ENCODE results near the gene KRTAP2-1.
"Not testable (repeated sequence)": the region's sequence is repeated elsewhere in the genome, so short reads cannot be mapped to it uniquely, and the experiment has no call there.

Gene KRTAP2-1

DNA sequence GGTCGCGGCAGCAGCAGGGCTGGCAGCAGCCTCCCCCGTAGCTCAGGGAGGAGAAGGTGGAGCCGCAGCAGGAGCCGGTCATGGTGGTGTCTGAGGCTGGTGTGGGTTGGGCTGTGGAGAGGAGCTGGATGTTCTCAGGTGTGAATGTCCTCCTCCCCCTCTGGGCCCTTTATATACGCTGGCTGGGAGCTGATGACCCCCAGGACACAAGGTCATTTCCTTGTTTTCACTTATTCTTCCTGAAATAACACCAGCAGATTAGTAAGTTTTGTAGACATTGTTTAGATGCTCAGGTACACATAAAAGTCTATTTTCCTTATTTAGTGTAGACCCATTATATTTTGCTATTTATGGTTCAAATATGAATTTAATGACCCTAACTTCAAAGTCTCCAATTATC lies 8.0 kb upstream of the KRTAP2-1 start, which contains the start of gene KRTAP2-2:
TSS of gene KRTAP2-2 (minus strand) at position 101 of the 400 bp plus-strand sequence. CDS start at position 82, 19 bp downstream.
- not testable (repeated sequence) for DNase-seq

DNA sequence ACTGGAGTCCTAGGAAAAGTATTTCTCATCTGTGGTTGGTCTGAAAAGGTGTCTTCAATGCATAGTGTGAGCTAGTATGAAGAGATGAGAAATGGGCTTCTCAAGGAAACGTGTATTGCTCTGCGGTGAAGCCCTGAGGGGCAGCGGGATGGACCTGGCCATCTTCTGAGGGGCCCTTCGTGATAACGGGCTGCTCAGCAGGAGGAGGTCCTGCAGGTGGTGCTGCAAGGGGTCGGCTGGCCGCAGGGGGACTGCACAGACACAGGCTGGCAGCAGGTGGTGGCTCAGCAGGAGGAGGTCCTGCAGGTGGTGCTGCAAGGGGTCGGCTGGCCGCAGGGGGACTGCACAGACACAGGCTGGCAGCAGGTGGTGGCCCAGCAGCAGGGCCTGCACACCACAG lies 7.4 kb upstream of the KRTAP2-1 start:
- DNase-seq: not testable (repeated sequence)

DNA sequence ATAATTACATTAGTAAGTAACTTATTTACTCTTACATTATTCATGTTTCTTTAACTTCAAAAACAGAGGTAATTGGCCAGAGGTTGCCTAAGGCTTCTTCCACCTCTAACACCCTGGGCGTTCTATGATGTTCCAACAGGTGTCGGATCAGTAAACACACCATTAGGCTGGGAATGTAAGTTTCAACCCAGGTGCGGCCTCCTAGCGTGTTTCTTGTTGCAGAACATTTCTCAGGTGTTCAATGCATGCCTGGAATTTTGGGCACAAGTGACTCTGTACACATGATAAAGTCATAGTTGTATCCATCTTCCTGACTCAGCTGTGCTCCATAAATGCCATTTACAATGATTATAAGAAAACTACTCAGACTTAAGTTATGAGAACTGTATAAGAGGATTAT lies 6.9 kb upstream of the KRTAP2-1 start:
- DNase-seq: no peak

DNA sequence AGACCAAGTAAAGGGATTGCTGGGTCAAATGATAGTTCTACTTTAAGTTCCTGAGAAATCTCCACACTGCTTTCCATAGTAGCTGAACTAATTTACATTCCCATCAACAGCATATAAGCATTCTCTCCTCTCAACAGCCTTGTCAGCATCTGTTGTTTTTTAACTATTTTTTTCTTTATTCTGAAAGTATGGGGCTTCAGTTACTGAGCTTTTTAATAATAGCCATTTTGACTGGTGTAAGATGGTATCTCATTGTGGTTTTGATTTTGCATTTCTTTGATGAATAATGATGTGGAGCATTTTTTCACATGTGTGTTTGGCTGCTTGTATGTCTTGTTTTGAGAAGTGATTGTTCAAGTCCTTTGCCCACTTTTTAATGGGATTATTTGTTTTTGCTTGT lies 5.5 kb upstream of the KRTAP2-1 start:
- DNase-seq: no peak

DNA sequence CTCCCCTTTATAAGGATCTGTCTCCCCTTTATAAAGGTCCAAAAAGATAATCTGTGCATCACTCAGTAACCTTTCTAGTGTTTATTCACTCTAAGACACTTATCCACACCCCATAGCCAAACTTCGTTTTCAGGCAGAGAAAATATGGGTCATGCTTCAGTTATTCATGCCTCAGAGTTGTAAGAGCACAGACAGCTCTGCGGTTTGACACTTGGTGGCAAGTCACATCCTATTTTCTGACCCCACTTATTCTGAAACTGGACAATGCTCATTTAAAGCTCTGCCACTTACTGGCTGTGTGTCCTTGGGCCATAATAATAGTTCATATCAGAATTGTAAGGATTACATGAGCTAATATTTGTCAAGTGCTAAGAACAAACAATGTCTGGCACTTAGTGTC lies 2.0 kb upstream of the KRTAP2-1 start:
- no peak for DNase-seq

DNA sequence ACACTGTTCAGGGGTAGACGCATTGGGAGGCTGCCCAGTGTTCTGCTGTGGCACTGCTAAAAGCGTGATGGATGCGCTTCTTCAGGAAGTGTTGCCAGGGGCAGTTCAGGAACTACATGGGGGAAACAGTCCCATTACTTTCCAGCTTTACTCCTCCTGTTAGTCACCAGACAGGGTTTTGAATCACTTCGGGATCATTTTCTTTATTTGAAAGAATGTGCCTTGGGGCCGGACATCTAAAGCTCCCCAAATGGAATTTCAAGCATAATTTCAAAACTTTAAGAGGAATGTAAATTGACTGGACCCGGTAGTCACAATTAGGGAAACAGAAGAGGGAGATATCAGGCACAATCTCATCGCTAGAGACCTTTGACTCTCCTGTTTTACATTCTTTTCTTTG lies 1.3 kb upstream of the KRTAP2-1 start:
- DNase-seq: no peak

DNA sequence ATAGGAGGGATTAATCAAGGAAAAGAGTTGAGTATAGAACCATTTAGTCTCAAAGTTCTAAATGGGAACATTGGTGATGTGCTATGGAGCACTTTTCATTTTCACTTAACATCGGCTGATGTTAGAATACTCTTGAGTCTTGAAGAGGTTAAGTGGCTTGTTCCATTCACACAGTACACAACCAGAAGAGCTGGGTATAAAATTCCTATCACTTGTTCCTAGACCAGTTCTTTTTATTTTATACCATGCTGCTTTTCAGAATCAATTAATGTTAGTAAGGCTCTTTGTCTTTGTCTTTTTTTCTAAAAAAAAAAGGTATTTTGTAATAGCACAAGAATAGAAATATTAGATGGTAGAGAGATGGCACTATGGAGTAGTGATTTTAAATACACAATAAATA lies 4.2 kb downstream of the KRTAP2-1 start:
- DNase-seq: no peak

DNA sequence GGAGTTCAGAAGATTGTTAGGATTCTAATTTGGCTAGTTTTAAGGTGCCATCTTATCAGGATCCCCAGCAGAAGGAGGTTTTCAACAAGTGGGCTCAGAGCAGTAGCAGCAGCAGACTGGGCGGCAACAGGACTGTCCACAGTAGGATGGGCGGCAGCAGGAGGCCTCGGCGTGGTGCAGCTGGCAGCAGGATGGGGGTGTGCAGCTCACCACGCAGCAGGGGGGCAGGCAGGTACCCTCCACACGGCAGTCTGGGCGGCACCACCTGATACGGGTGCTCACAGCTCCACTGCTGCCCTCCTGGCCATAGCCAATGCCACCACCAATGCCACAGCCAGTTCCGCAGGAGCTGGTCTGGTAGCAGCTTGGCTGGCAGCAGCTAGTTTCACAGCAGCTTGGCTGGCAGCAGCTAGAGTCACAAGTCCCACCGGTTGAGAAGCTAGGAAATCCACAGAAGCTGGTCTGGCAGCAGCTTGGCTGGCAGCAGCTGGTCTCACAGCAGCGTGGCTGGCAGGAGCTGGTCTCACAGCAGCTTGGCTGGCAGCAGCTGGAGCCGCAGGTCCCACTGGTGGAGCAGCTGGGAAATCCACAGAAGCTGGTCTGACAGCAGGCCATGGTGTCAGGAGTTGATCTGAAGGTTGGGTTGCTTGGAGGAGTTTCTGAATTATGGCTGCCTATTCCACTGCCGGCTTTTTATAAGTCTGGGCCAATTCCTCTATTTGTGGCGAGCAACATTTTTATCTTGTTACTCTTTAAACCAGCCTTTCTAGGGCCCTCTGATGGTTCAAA lies 6.1 kb downstream of the KRTAP2-1 start, which contains the start of gene KRTAP1-1:
TSS of gene KRTAP1-1 (minus strand) at position 668 of the 789 bp plus-strand sequence. CDS start at position 615, 53 bp downstream.
- not testable (repeated sequence) for DNase-seq

DNA sequence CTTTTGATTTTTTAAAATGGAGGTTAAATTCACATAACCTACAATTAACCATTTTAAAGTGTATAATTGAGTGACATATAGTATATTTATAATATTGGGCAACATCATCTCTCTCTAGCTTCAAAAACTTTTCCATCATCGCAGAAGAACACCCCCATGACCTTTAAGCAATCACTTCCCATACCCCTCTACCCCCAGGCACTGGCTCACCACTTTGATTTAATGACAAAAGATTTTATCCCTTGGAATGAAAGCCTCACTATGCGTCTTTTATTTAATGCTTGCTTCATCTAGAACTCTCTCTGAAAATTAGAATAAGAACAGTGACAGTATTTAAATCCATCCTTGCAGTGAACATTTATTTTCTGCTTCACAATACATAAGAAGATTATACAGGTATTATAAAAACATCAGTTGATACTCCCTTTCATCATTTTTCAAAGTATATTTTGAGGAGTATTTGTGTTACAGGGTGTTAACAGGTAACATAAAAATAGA lies 9.2 kb downstream of the KRTAP2-1 start:
- DNase-seq: no peak

DNA sequence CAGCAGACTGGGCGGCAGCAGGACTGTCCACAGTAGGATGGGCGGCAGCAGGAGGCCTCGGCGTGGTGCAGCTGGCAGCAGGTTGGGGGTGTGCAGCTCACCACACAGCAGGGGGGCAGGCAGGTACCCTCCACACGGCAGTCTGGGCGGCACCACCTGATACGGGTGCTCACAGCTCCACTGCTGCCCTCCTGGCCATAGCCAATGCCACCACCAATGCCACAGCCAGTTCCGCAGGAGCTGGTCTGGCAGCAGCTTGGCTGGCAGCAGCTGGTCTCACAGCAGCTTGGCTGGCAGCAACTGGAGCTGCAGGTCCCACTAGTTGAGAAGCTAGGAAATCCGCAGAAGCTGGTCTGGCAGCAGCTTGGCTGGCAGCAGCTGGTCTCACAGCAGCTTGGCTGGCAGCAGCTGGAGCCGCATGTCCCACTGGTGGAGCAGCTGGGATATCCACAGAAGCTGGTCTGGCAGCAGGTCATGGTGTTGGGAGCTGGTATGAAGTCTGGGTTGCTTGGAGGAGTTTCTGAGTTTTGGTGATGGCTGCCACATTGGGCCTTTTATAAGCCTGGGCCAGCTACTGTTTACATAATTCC lies 12.7 kb downstream of the KRTAP2-1 start, which contains the start of gene KRTAP1-3:
TSS of gene KRTAP1-3 (minus strand) at position 529 of the 590 bp plus-strand sequence. CDS start at position 476, 53 bp downstream.
- DNase-seq: not testable (repeated sequence)

DNA sequence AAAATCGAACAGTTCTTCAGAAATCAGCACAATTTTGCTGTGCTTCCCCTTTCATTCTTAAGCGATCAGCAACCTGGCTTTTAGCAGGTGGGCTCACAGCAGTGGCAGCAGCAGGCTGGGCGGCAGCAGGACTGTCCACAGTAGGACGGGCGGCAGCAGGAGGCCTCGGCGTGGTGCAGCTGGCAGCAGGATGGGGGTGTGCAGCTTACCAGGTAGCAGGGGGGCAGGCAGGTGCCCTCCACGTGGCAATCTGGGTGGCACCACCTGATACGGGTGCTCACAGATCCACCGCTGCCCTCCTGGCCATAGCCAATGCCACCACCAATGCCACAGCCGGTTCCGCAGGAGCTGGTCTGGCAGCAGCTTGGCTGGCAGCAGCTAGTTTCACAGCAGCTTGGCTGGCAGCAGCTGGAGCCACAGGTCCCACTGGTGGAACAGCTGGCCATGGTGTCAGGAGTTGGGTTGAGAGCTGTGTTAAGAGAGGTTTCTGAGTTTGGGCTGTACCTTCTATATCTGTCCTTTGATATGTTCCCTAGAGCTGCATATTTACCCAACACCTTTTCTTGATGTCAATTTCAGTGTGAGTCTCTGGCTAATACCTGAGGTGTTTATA lies 17.4 kb downstream of the KRTAP2-1 start, which contains the start of gene KRTAP1-4:
TSS of gene KRTAP1-4 (minus strand) at position 563 of the 613 bp plus-strand sequence. CDS start at position 446, 117 bp downstream.
- no peak for DNase-seq

DNA sequence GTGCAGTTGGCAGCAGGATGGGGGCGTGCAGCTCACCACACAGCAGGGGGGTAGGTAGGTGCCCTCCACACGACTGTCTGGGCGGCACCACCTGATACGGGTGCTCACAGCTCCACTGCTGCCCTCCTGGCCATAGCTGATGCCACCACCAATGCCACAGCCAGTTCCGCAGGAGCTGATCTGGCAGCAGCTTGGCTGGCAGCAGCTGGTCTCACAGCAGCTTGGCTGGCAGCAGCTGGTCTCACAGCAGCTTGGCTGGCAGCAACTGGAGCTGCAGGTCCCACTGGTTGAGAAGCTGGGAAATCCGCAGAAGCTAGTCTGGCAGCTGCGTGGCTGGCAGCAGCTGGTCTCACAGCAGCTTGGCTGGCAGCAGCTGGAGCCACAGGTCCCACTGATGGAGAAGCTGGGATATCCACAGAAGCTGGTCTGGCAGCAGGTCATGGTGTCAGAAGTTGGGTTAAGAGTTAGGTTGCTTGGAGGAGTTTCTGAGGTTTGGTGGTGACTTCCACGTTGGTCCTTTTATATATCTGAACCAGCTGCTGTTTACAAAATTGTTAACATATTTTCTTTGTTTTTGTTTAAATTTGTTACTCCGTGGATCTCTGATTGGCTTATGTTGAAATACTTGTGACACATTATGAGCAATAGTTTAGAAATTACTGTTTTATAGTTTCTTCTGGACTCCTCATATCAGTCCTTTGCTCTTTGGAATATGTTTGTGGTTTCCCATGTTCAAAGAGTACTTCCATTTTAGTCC lies 20.2 kb downstream of the KRTAP2-1 start, which contains the start of gene KRTAP1-5:
TSS of gene KRTAP1-5 (minus strand) at position 494 of the 757 bp plus-strand sequence. CDS start at position 441, 53 bp downstream.
- DNase-seq: no peak

DNA sequence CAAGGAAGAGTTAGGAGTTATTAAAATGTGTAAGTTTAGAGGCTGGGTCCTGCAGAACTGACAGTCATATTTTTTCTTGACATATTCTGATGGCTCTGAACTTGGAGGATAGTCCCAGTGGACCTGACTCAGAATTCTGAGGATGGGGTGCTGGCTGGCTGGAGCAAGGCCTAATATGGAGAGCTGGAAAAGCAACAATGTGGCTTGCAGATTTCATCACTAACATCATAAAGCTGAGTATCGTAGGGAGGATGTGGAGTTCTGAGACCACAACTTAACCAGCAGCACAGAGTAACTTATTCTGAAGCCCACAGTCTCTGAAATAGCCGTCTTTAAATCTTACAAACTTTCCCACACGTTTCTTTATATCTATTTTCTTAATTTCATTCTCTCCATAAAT lies 22.4 kb downstream of the KRTAP2-1 start:
- DNase-seq: no peak

DNA sequence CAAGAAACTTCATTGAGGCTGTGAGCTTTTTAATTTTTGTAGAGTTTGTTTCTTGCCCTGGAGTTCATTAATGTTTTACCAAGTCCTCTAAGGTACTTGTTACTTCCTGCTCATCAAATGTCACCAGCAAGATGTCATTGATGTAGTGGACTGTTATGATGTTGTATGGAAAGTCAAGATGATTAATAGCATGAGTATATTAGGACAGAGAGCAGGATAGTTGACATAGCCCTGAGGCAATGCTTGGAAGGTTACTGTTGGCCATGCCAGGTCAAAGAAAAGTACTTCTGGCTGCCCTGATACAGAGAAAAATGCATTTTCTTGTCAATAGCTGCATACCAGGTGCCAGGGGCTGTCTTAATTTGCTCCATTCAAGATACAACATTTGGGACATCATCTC lies 26.8 kb downstream of the KRTAP2-1 start:
- DNase-seq: no peak

DNA sequence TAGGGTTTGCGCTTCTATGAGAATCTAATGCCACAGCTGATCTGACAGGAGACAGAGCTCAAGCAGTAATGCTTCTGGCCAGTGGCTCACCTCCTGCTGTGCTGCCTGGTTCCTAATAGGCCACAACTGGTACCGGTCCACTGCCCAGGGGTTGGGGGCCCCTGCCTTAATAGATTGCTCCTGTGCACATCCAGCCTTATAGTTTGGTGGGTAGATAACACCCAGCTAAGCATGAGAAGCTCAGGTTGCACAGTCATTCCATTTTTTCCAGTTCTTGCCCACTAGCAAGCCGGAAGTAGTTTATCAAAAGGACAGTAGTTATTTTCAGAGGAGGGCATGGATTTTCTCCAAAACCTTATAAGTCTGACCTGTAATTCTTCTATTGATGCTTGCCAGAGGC lies 27.7 kb downstream of the KRTAP2-1 start:
- no peak for DNase-seq

DNA sequence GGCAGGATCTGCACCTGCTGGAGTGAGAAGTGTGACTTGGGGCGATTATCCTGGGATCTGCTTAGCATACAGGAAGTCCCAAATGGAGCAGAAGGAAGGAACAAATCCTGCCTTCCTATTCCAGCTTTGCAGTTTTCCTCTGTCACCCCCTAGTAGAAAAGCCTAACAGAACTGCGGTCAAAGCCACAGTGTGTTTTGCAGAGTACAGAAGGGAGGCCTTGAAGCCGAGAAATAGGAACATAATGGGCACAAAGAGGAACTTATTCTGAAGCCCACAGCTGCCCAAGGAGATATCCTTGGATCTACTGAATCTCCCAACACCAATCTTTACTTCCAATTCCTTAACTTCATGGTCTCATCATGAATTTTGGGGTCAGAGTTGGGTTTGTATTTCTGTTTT lies 28.6 kb downstream of the KRTAP2-1 start:
- no peak for DNase-seq

DNA sequence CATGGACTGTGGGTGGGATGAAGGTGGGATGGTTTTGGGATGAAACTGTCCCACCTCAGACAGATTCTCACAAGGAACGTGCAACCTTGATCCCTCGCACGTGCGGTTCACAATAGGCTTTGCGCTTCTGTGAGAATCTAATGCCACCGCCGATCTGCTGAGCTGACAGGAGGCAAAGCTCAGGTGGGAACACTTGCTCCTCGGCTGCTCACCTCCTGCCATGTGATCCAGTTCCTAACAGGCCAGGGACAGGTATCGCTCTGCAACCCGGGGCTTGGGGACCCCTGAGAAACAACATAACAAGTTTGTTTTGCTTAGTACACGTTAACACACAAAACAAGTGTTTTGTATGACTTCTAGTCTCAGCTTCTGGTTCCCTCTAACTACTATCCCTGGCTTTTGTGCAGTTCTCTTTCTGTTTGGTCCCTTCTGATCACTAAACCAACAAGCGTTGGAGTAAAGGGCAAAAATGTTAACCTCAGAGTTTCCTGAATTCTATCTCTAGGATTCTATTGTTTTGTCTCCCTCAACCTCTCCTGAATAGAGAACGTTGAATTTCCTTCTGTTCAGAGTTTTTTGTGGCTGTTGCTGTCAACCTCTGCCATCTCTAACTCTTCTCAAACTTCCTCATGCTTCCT lies 30.4 kb downstream of the KRTAP2-1 start:
- DNase-seq: no peak

DNA sequence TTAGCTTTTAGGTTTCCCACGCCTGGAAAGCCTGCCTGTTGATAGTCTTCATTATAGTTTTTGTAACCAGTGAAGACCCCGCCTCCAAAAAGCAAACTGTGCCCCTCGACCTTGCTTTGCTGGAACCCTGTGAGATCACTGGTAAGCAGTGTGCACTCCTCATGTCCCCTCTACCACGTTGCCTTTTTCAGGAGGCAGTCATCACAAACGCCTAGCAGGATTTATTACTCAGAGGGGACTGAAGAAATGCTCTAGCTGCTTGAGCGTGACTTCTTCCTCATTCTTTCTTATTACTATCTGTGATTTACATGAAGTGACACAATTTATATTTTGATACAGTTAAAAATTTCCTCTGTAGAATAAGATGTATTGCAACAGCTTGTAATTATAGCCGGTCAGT lies 31.7 kb downstream of the KRTAP2-1 start:
- DNase-seq: no peak

DNA sequence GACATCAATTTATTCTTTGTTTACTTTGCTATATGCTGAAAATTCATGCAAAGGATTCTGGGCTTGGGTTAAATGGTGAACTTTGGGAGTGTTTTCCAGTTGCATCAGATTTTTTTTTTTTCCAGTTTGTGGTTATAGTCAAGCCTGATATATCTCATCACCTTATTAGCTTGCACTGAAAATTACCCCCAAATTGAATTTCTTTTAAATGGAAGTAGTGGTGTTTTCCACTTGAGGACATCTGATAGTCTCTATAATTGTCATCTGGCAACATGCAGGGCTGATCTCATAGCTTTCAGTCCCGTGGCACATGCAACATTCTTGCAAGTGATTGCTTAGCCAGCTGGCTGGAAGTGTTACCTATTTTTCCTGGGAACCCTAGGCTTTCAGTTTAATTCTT lies 33.5 kb downstream of the KRTAP2-1 start:
- DNase-seq: no peak

DNA sequence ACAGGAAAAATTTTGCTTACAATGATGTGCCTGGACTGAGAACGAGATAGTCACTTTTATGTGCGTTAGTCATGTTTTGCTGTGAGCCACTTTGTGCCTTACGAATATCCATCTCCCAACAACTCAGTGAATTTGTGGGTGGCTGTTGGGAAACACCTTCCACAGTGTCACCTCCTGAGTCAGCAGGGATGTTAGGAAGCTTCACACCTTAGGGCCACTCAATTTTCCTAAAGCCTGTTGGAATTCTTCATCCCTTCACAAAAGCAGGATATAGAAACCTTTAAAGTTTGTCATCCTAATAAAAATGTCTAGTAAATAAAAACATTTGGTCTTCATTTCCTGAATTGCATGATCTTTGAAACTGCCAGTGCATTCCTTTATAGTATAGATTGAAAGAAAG lies 33.9 kb downstream of the KRTAP2-1 start:
- DNase-seq: no peak

DNA sequence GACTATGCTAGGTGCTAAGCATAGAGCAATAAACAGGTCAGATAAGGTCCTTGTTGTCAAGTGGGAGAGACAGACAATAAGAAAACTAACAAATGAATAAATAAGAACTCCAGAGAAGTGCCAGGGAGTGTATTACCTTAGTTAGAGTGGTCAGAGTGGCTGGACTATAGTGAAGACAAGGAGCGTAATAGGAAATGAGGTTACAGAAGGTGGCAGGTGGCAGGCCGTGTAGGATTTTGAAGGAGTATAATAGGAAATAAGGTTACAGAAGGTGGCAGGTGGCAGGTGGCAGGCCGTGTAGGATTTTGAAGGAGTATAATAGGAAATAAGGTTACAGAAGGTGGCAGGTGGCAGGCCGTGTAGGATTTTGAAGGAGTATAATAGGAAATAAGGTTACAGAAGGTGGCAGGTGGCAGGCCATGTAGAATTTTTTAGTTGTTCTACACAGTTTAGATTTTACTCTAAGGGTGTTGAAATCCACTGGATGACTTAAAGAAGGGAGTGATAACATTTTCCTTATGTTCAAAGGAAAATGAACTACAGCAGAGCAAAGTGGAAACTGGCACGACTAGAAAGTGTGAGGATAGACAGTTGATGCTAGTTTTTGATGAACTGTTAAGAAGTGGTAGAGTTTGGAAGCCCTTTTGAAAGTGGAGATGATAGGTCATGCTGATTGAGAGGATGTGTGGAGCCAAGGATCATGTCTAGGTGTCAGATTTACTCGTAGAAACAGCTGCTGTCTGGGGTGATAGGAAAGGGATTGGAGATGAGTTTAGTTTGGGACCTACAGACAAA lies 34.6 kb downstream of the KRTAP2-1 start:
- no peak for DNase-seq
